ENCODE data around the gene GPR171. TPM values are rescaled to one million over a fixed set of nuclear protein-coding genes. Genes with fewer than 3 reads are reported as not detected.

Gene GPR171
- total and polyA plus RNA-seq, 2 donors (not counting 1 experiment from before 2014, with no cell fraction given), result 0.75 to 1.1 TPM

GRCh38 chr3:151218136-151218535 lies 15.1 kb upstream of the GPR171 start:
- ATAC-seq (ENCODE audit: low read depth) (no peak), DNase-seq (no peak)
- Mint-ChIP-seq H3K27me3 (no peaks in the 10 kb centered on the region), H3K9me3 (ENCODE audit: insufficient read depth) (peaks cover 3% of the 10 kb centered on the region), H3K4me3 (no peak overlapping the region), H3K4me1 (no peaks in the 10 kb centered on the region), H3K27ac (no peak overlapping the region)
- Histone ChIP-seq H3K4me2 (replicated peaks; ENCODE audit: low read depth, low read length, poor library complexity, severe bottlenecking) (no peak overlapping the region), H4K20me1 (ENCODE audit: control insufficient read depth, insufficient read depth, low read length, poor library complexity, severe bottlenecking) (no peaks in the 10 kb centered on the region), H3K4me3 (ENCODE audit: control extremely low read depth in 1 of 5, extremely low read depth in 1 of 5, insufficient read depth in 1 of 5, low read depth in 2 of 5, low read length in 4 of 5) (no peak overlapping the region), H2AFZ (ENCODE audit: insufficient read depth, low read depth, low read length, poor library complexity, severe bottlenecking) (no peak overlapping the region), H3K9ac (ENCODE audit: low read length) (no peak overlapping the region), H3K79me2 (ENCODE audit: control insufficient read depth, insufficient read depth, low read length) (no peaks in the 10 kb centered on the region), H3K27me3 (replicated peaks in 1 of 4; ENCODE audit: control extremely low read depth in 1 of 4, control insufficient read depth in 3 of 4, insufficient read depth in 4 of 4, low read length in 3 of 4) (no peaks in the 10 kb centered on the region), H3K9me3 (ENCODE audit: control extremely low read depth in 1 of 3, control insufficient read depth in 2 of 3, insufficient read depth in 1 of 3, low read length in 2 of 3) (peaks cover 0 to 8% (median 0%) of the 10 kb centered on the region in 3 donors), H3K4me1 (ENCODE audit: control insufficient read depth in 2 of 2, insufficient read depth in 2 of 2, low read length in 2 of 2) (no peaks in the 10 kb centered on the region), H3K27ac (ENCODE audit: low read length in 2 of 2) (no peak overlapping the region), H3K36me3 (replicated peaks in 1 of 2; ENCODE audit: control extremely low read depth in 1 of 2, control insufficient read depth in 1 of 2, extremely low read depth in 1 of 2, insufficient read depth in 2 of 2, low read length in 1 of 2) (no peaks in the 10 kb centered on the region)
- no CpG with 5 or more reads among the region's 1 CpG for WGBS (ENCODE audit: insufficient coverage)
- intact Hi-C loops (cut with micrococcal nuclease), result no loop called here
- ChIA-PET POLR2A (no interaction called here), CTCF (interaction anchor here (1.1 to 3.0 kb wide), 4 partner anchors 10 to 108 kb away, joined by 4 to 11 read pairs (median 6); no protein-coding TSS in a partner anchor)
- TF ChIP-seq EZH2 (IDR thresholded peaks at IDR 0.05; ENCODE audit: borderline replicate concordance, insufficient read depth, low read depth, low read length, poor library complexity, severe bottlenecking), result no peak
- TF ChIP-seq CTCF (IDR thresholded peaks at IDR 0.05), result no peak

DNA sequence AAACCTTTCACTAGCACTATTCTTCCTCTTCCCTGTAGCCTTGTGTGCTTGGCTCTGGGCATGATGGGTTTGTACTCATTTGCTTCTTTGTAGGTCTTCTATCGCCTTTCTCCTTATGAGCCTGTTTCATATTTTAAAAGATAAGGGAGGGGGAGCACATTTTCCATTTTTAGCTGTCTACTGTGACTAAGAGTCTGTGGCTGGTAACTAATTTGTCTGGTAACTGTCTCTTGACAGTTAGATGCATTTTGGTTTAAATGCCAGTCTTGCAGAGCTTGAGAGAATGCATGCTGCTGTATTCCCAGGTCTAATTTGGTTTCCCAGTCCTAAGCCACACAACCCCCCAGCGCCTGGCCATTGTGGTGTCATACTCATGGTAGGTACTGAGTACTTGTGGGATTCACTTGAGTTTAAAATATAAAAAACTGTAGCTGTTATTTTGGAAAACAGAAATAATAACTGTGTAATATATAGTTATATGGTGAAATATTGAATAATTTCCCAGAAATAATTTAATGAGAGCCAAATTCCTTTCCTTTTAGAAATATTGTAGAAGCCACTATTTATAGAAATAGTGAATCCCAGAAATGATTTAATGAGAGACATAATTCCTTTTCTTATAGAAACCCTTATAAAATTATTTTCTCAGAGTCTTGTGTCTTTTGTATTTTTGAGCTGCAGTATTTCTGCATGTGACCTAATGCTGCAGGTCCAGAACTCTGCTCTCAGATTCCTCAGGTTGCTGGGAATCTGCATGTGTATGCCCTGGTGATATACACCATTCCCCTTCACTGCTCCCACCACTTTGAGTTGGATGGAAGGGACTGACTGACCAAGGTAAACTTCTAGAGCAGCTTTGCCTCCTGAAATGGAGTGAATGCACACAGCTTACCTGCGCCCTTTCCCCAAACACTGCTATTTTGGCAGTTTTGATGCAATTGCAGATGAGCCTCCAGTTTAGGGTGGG lies 13.9 kb upstream of the GPR171 start:
- H3K27ac Mint-ChIP-seq, result no peak overlapping the region
- 100% methylated on average over 1 of the region's 3 CpGs for WGBS (ENCODE audit: insufficient coverage)

More for the DNA sequence above, 13.9 kb upstream of the GPR171 start:
- H3K4me3 Mint-ChIP-seq, result no peak overlapping the region
- Histone ChIP-seq H3K4me1 (ENCODE audit: control insufficient read depth in 2 of 2, insufficient read depth in 2 of 2, low read length in 2 of 2) (no peaks in the 10 kb centered on the region), H3K27me3 (replicated peaks in 1 of 4; ENCODE audit: control extremely low read depth in 1 of 4, control insufficient read depth in 3 of 4, insufficient read depth in 4 of 4, low read length in 3 of 4) (no peaks in the 10 kb centered on the region), H3K36me3 (replicated peaks in 1 of 2; ENCODE audit: control extremely low read depth in 1 of 2, control insufficient read depth in 1 of 2, extremely low read depth in 1 of 2, insufficient read depth in 2 of 2, low read length in 1 of 2) (no peaks in the 10 kb centered on the region), H3K79me2 (ENCODE audit: control insufficient read depth, insufficient read depth, low read length) (no peaks in the 10 kb centered on the region), H3K4me3 (ENCODE audit: control extremely low read depth in 1 of 5, extremely low read depth in 1 of 5, insufficient read depth in 1 of 5, low read depth in 2 of 5, low read length in 4 of 5) (no peak overlapping the region), H3K9ac (ENCODE audit: low read length) (no peak overlapping the region), H3K9me3 (ENCODE audit: control extremely low read depth in 1 of 3, control insufficient read depth in 2 of 3, insufficient read depth in 1 of 3, low read length in 2 of 3) (peaks cover 0 to 8% (median 0%) of the 10 kb centered on the region in 3 donors), H3K27ac (ENCODE audit: low read length in 2 of 2) (no peak overlapping the region), H2AFZ (ENCODE audit: insufficient read depth, low read depth, low read length, poor library complexity, severe bottlenecking) (no peak overlapping the region), H4K20me1 (ENCODE audit: control insufficient read depth, insufficient read depth, low read length, poor library complexity, severe bottlenecking) (no peaks in the 10 kb centered on the region), H3K4me2 (replicated peaks; ENCODE audit: low read depth, low read length, poor library complexity, severe bottlenecking) (no peak overlapping the region)
- ChIA-PET POLR2A (no interaction called here), CTCF (interaction anchor here (0.6 to 3.0 kb wide), 6 partner anchors 10 to 110 kb away, joined by 3 to 11 read pairs (median 4); no protein-coding TSS in a partner anchor)
- DNase-seq, result no peak
- peaks cover 3% of the 10 kb centered on the region for H3K9me3 Mint-ChIP-seq (ENCODE audit: insufficient read depth)
- intact Hi-C loops (cut with micrococcal nuclease), result no loop called here
- ATAC-seq (ENCODE audit: low read depth), result no peak
- no peak for TF ChIP-seq CTCF (IDR thresholded peaks at IDR 0.05)
- no peak for TF ChIP-seq EZH2 (IDR thresholded peaks at IDR 0.05; ENCODE audit: borderline replicate concordance, insufficient read depth, low read depth, low read length, poor library complexity, severe bottlenecking)
- H3K4me1 Mint-ChIP-seq, result no peaks in the 10 kb centered on the region
- H3K27me3 Mint-ChIP-seq, result no peaks in the 10 kb centered on the region
